Liver (tissue), 9 donors: ENCODE data around the gene PHF23. TPM values are rescaled to one million over a fixed set of nuclear protein-coding genes. Genes with fewer than 3 reads are reported as not detected.

Experiments
- DNase-seq: peaks from one replicate; pipeline ENCODE4 v3.0.0-alpha.2; 2017; ENCODE audit warnings: low spot score
- H3K27ac ChIP-seq, 2 donors: one replicate each; pipeline ENCODE4 v1.7.0; 2013; ENCODE audit warnings: inconsistent platforms in 2 of 2, low read length in 2 of 2, control low read depth in 1 of 2, low read depth in 1 of 2, mild to moderate bottlenecking in 1 of 2
- H3K27me3 ChIP-seq, 4 donors: one replicate each; pipeline versions ENCODE4 v1.6.1 to v1.7.0; 2013; ENCODE audit warnings: low read length in 3 of 4, inconsistent platforms in 1 of 4, mild to moderate bottlenecking in 1 of 4, moderate library complexity in 1 of 4; ENCODE audit not compliant: control insufficient read depth in 4 of 4, insufficient read depth in 4 of 4
- H3K36me3 ChIP-seq, 4 donors: one replicate each; pipeline versions ENCODE4 v1.6.1 to v1.7.0; 2013; ENCODE audit warnings: low read length in 3 of 4, mild to moderate bottlenecking in 3 of 4, low read depth in 1 of 4, moderate library complexity in 1 of 4; ENCODE audit not compliant: control insufficient read depth in 4 of 4, insufficient read depth in 3 of 4
- H3K4me1 ChIP-seq, 4 donors: one replicate each; pipeline versions ENCODE4 v1.6.1 to v1.7.0; 2013; ENCODE audit warnings: low read length in 3 of 4, mild to moderate bottlenecking in 3 of 4, moderate library complexity in 1 of 4; ENCODE audit not compliant: control insufficient read depth in 4 of 4, insufficient read depth in 4 of 4
- H3K4me3 ChIP-seq, 3 donors: one replicate each; pipeline versions ENCODE4 v1.6.1 to v1.7.0; 2013; ENCODE audit warnings: low read length in 3 of 3, control low read depth in 1 of 3, low read depth in 1 of 3, mild to moderate bottlenecking in 1 of 3
- H3K9ac ChIP-seq, 2 donors: one replicate each; pipeline ENCODE4 v1.7.0; 2013; ENCODE audit warnings: low read length in 2 of 2, mild to moderate bottlenecking in 2 of 2, moderate library complexity in 2 of 2, control low read depth in 1 of 2, low read depth in 1 of 2
- H3K9me3 ChIP-seq, 4 donors: one replicate each; pipeline versions ENCODE4 v1.6.1 to v1.7.0; 2013; ENCODE audit warnings: low read length in 3 of 4; ENCODE audit not compliant: control insufficient read depth in 4 of 4
- EGR1 ChIP-seq, 2 donors: IDR thresholded peaks; 2 replicates each; pipeline ENCODE4 v1.6.1; 2016 to 2018; ENCODE audit warnings: antibody characterized with exemption in 2 of 2, low read depth in 2 of 2
- FOXA1 ChIP-seq: IDR thresholded peaks from 2 replicates; pipeline ENCODE4 v1.6.1; 2016; ENCODE audit warnings: antibody characterized with exemption
- FOXA2 ChIP-seq: IDR thresholded peaks from 2 replicates; pipeline ENCODE4 v1.6.1; 2016; ENCODE audit warnings: antibody characterized with exemption
- GABPA ChIP-seq, 2 donors: IDR thresholded peaks in 1 of 2; conservative IDR thresholded peaks in 1 of 2; 2 replicates each; pipeline ENCODE4 v1.6.1; 2016; ENCODE audit warnings: antibody characterized with exemption in 2 of 2, mild to moderate bottlenecking in 1 of 2, moderate library complexity in 1 of 2
- HNF4A ChIP-seq, 2 donors: conservative IDR thresholded peaks; 2 replicates each; pipeline ENCODE4 v1.6.1; 2016; ENCODE audit warnings: antibody characterized with exemption in 2 of 2, mild to moderate bottlenecking in 2 of 2
- HNF4G ChIP-seq: IDR thresholded peaks from 2 replicates; pipeline ENCODE4 v1.6.1; 2016; ENCODE audit warnings: antibody characterized with exemption
- JUND ChIP-seq, 2 donors: IDR thresholded peaks; 2 replicates each; pipeline ENCODE4 v1.6.1; 2016; ENCODE audit warnings: antibody characterized with exemption in 2 of 2
- NR2F2 ChIP-seq: IDR thresholded peaks from 2 replicates; pipeline ENCODE4 v1.6.1; 2016; ENCODE audit warnings: antibody characterized with exemption
- RAD21 ChIP-seq, 2 donors: IDR thresholded peaks; 2 replicates each; pipeline ENCODE4 v1.6.1; 2016; ENCODE audit warnings: antibody characterized with exemption in 2 of 2, mild to moderate bottlenecking in 2 of 2
- RXRA ChIP-seq, 2 donors: IDR thresholded peaks; 2 replicates each; pipeline ENCODE4 v1.6.1; 2017 to 2018; ENCODE audit warnings: antibody characterized with exemption in 2 of 2, mild to moderate bottlenecking in 1 of 2
- SP1 ChIP-seq: IDR thresholded peaks from 2 replicates; pipeline ENCODE4 v1.6.1; 2018; ENCODE audit warnings: antibody characterized with exemption, mild to moderate bottlenecking
- TAF1 ChIP-seq: conservative IDR thresholded peaks from 2 replicates; pipeline ENCODE4 v1.6.1; 2016; ENCODE audit warnings: antibody characterized with exemption, mild to moderate bottlenecking
- YY1 ChIP-seq: IDR thresholded peaks from 2 replicates; pipeline ENCODE4 v1.6.1; 2016; ENCODE audit warnings: antibody characterized with exemption, mild to moderate bottlenecking
- WGBS: extraction: QIAGEN DNeasy Blood & Tissue Kit; methylation state at CpG from one replicate; pipeline ENCODE4 v1.1.7; 2013; 5-methylcytosine and 5-hydroxymethylcytosine counted together
- polyA plus RNA-seq, 2 donors: library from polyadenylated mRNA; stranded (reverse) in 1 of 2; unstranded in 1 of 2; fragments of 200-250 nt in 1 of 2; fragments of >200 nt in 1 of 2; fragmentation: Nextera tagmentation in 1 of 2; extraction: Ambion mirVana in 1 of 2; gene quantifications; one replicate each; pipeline versions ENCODE4 v1.2.1 to v1.2.3, GENCODE V29; 2013 to 2015
- total RNA-seq, 2 donors: library from RNA; depleted of rRNA; stranded (reverse); fragments of >200 nt; gene quantifications; one replicate each; pipeline ENCODE4 v1.2.3, GENCODE V29; 2014
- TF ChIP-seq, protein P1 (sequence below): fragments of 150-350 bp; IDR thresholded peaks from 2 replicates; pipeline ENCODE4 v1.5.1; 2017; ENCODE audit warnings: improper control_type of control experiment, low read depth, low read length; ENCODE audit not compliant: missing input control
- TF ChIP-seq, protein P2 (sequence below): IDR thresholded peaks from 2 replicates; pipeline ENCODE4 v1.6.1; 2016; ENCODE audit warnings: antibody characterized with exemption
- TF ChIP-seq, protein P3 (sequence below): IDR thresholded peaks from 2 replicates; pipeline ENCODE4 v1.6.1; 2016; ENCODE audit warnings: antibody characterized with exemption, mild to moderate bottlenecking
- TF ChIP-seq, protein P4 (sequence below): IDR thresholded peaks from 2 replicates; pipeline ENCODE4 v1.6.1; 2016; ENCODE audit warnings: antibody characterized with exemption
- TF ChIP-seq, protein P5 (sequence below): IDR thresholded peaks from 2 replicates; pipeline ENCODE4 v1.6.1; 2016; ENCODE audit warnings: antibody characterized with exemption
- donor health status: healthy.
- donor health status: healthy.
- donor health status: healthy.
- donor health status: healthy.
- donor health status: healthy.

PHF23 gene
- total and polyA plus RNA-seq, 4 donors = 14.0 to 18.3 (median 15.2) TPM

DNA sequence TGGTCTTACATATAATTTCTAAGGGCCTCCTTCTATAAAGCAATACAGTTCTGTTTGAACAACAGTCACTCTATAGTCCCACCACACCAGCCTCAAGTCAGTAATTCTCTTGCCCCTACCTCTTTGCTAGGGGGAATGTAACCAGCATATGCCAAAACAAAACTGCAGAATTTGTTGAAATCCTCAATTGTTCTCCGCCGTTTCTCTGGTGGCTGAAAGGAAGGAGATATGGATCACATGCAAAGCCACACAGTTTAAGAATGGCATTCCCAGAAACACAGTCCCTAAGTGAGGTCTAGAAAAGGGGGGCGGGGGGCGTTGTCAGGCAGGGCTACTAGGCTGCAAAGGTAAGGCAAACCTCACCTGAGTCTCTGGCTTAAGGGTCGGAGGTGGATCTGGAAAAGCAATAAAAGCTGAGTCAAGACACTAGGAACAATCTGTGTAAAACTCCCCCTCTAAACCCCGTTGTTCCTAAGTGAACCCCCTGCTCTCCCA lies 1.9 kb downstream of the PHF23 start:
- Histone ChIP-seq H3K27me3 (no peaks in the 10 kb centered on the region), H3K27ac (peak overlapping the region; percentile 90 to 92), H3K9me3 (no peaks in the 10 kb centered on the region), H3K4me3 (peak overlapping the region in 2 of 3 donors; percentile 23 to 88), H3K4me1 (peaks cover 4 to 62% (median 49%) of the 10 kb centered on the region in 4 donors), H3K9ac (peak overlapping the region in 1 of 2 donors; percentile 54), H3K36me3 (peaks cover 7 to 24% (median 14%) of the 10 kb centered on the region in 4 donors)
- TF ChIP-seq FOXA1 (no peak), HNF4A (conservative IDR thresholded peaks at IDR 0.05) (no peak), RXRA (IDR thresholded peaks at IDR 0.05) (no peak), HNF4G (no peak), EGR1 (IDR thresholded peaks at IDR 0.05; ENCODE audit: low read depth in 2 of 2) (no peak), JUND (IDR thresholded peaks at IDR 0.05) (no peak), TAF1 (no peak), YY1 (no peak), FOXA2 (no peak), GABPA (IDR thresholded peaks at IDR 0.05 in 1 of 2, conservative IDR thresholded peaks at IDR 0.05 in 1 of 2) (no peak), SP1 (no peak), NR2F2 (no peak), RAD21 (IDR thresholded peaks at IDR 0.05) (no peak)
- TF ChIP-seq, protein P1, sequence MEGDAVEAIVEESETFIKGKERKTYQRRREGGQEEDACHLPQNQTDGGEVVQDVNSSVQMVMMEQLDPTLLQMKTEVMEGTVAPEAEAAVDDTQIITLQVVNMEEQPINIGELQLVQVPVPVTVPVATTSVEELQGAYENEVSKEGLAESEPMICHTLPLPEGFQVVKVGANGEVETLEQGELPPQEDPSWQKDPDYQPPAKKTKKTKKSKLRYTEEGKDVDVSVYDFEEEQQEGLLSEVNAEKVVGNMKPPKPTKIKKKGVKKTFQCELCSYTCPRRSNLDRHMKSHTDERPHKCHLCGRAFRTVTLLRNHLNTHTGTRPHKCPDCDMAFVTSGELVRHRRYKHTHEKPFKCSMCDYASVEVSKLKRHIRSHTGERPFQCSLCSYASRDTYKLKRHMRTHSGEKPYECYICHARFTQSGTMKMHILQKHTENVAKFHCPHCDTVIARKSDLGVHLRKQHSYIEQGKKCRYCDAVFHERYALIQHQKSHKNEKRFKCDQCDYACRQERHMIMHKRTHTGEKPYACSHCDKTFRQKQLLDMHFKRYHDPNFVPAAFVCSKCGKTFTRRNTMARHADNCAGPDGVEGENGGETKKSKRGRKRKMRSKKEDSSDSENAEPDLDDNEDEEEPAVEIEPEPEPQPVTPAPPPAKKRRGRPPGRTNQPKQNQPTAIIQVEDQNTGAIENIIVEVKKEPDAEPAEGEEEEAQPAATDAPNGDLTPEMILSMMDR = no peak
- TF ChIP-seq, protein P2, sequence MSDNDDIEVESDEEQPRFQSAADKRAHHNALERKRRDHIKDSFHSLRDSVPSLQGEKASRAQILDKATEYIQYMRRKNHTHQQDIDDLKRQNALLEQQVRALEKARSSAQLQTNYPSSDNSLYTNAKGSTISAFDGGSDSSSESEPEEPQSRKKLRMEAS = no peak
- TF ChIP-seq, protein P3, sequence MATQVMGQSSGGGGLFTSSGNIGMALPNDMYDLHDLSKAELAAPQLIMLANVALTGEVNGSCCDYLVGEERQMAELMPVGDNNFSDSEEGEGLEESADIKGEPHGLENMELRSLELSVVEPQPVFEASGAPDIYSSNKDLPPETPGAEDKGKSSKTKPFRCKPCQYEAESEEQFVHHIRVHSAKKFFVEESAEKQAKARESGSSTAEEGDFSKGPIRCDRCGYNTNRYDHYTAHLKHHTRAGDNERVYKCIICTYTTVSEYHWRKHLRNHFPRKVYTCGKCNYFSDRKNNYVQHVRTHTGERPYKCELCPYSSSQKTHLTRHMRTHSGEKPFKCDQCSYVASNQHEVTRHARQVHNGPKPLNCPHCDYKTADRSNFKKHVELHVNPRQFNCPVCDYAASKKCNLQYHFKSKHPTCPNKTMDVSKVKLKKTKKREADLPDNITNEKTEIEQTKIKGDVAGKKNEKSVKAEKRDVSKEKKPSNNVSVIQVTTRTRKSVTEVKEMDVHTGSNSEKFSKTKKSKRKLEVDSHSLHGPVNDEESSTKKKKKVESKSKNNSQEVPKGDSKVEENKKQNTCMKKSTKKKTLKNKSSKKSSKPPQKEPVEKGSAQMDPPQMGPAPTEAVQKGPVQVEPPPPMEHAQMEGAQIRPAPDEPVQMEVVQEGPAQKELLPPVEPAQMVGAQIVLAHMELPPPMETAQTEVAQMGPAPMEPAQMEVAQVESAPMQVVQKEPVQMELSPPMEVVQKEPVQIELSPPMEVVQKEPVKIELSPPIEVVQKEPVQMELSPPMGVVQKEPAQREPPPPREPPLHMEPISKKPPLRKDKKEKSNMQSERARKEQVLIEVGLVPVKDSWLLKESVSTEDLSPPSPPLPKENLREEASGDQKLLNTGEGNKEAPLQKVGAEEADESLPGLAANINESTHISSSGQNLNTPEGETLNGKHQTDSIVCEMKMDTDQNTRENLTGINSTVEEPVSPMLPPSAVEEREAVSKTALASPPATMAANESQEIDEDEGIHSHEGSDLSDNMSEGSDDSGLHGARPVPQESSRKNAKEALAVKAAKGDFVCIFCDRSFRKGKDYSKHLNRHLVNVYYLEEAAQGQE = no peak
- TF ChIP-seq, protein P4, sequence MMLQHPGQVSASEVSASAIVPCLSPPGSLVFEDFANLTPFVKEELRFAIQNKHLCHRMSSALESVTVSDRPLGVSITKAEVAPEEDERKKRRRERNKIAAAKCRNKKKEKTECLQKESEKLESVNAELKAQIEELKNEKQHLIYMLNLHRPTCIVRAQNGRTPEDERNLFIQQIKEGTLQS = no peak
- TF ChIP-seq, protein P5, sequence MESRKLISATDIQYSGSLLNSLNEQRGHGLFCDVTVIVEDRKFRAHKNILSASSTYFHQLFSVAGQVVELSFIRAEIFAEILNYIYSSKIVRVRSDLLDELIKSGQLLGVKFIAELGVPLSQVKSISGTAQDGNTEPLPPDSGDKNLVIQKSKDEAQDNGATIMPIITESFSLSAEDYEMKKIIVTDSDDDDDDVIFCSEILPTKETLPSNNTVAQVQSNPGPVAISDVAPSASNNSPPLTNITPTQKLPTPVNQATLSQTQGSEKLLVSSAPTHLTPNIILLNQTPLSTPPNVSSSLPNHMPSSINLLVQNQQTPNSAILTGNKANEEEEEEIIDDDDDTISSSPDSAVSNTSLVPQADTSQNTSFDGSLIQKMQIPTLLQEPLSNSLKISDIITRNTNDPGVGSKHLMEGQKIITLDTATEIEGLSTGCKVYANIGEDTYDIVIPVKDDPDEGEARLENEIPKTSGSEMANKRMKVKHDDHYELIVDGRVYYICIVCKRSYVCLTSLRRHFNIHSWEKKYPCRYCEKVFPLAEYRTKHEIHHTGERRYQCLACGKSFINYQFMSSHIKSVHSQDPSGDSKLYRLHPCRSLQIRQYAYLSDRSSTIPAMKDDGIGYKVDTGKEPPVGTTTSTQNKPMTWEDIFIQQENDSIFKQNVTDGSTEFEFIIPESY = no peak
- no peak for DNase-seq
- 35% methylated on average over 6 of the region's 6 CpGs for WGBS
